HEK293 (cell line): Measurements from ENCODE around the gene RGS9.

Experiments
- CTCF ChIA-PET: fragments of 350-600 bp; formaldehyde crosslinking; extraction: SDS; loops from one replicate; lab custom pipeline; 2021; ENCODE audit warnings: antibody characterized with exemption; lab: Yijun Ruan, JAX
- POLR2A ChIA-PET: fragments of 300-600 bp; formaldehyde crosslinking; extraction: SDS; loops from one replicate; lab custom pipeline; 2020; ENCODE audit warnings: antibody characterized with exemption, inconsistent platforms; lab: Yijun Ruan, JAX
- H3K27ac ChIP-seq: fragments of 200-500 bp; sonication (Bioruptor generic); 2 replicates; pipeline ENCODE4 v1.5.1; 2014; ENCODE audit warnings: low read depth, low read length, control low read depth, inconsistent platforms; ENCODE audit errors: extremely low read depth
- H3K36me3 ChIP-seq, 2 experiments: fragments of 200-500 bp in 1 of 2; sonication (Bioruptor generic) in 1 of 2; 1 replicate in 1 of 2; 2 replicates in 1 of 2; pipeline ENCODE4 v1.5.1; 2014 to 2017; ENCODE audit warnings: inconsistent platforms in 2 of 2, low read length in 2 of 2; ENCODE audit not compliant: control insufficient read depth in 2 of 2, insufficient read depth in 1 of 2
- H3K4me1 ChIP-seq: fragments of 200-500 bp; sonication (Bioruptor generic); 2 replicates; pipeline ENCODE4 v1.5.1; 2014; ENCODE audit warnings: mild to moderate bottlenecking, low read length, inconsistent platforms; ENCODE audit not compliant: control insufficient read depth, insufficient read depth
- H3K4me3 ChIP-seq: 2 replicates; pipeline ENCODE4 v1.5.1; 2011; ENCODE audit warnings: low read depth, mild to moderate bottlenecking, control low read depth, low read length, moderate library complexity
- H3K9me3 ChIP-seq: fragments of 200-500 bp; sonication (Bioruptor generic); 2 replicates; pipeline ENCODE4 v1.5.1; 2014; ENCODE audit warnings: low read depth, low read length, inconsistent platforms; ENCODE audit not compliant: control insufficient read depth, insufficient read depth
- CTCF ChIP-seq: fragments of 450-650 bp; formaldehyde crosslinking; IDR thresholded peaks from 2 replicates; pipeline ENCODE4 v1.5.1; 2016; ENCODE audit warnings: missing biosample characterization, missing genetic modification characterization
- GLIS1 ChIP-seq: fragments of 450-650 bp; formaldehyde crosslinking; IDR thresholded peaks from 2 replicates; pipeline ENCODE4 v1.5.1; 2016; ENCODE audit warnings: missing biosample characterization, missing genetic modification characterization
- GLIS2 ChIP-seq: fragments of 450-650 bp; formaldehyde crosslinking; IDR thresholded peaks from 2 replicates; pipeline ENCODE4 v1.5.1; 2016; ENCODE audit warnings: missing biosample characterization, missing genetic modification characterization
- MYNN ChIP-seq: fragments of 450-650 bp; formaldehyde crosslinking; IDR thresholded peaks from 2 replicates; pipeline ENCODE4 v1.5.1; 2016; ENCODE audit warnings: missing biosample characterization, missing genetic modification characterization, borderline replicate concordance
- OSR2 ChIP-seq: fragments of 450-650 bp; formaldehyde crosslinking; IDR thresholded peaks from 2 replicates; pipeline ENCODE4 v1.5.1; 2016; ENCODE audit warnings: missing biosample characterization, missing genetic modification characterization
- SP7 ChIP-seq: fragments of 450-650 bp; formaldehyde crosslinking; IDR thresholded peaks from 2 replicates; pipeline ENCODE4 v1.5.1; 2016; ENCODE audit warnings: missing biosample characterization, missing genetic modification characterization
- TCF7L2 ChIP-seq: IDR thresholded peaks from 2 replicates; pipeline ENCODE4 v1.6.1; 2011; ENCODE audit warnings: low read depth, mild to moderate bottlenecking, inconsistent platforms, low read length, moderate library complexity, borderline replicate concordance
- ZBTB17 ChIP-seq: fragments of 450-650 bp; formaldehyde crosslinking; IDR thresholded peaks from 2 replicates; pipeline ENCODE4 v1.5.1; 2016; ENCODE audit warnings: missing biosample characterization, missing genetic modification characterization
- ZBTB21 ChIP-seq: fragments of 450-650 bp; formaldehyde crosslinking; IDR thresholded peaks from 2 replicates; pipeline ENCODE4 v1.5.1; 2017; ENCODE audit warnings: missing biosample characterization, missing genetic modification characterization
- ZBTB44 ChIP-seq: fragments of 450-650 bp; IDR thresholded peaks from 2 replicates; pipeline ENCODE4 v1.5.1; 2018; ENCODE audit warnings: missing biosample characterization, mild to moderate bottlenecking, missing genetic modification characterization
- ZBTB49 ChIP-seq: fragments of 450-650 bp; formaldehyde crosslinking; IDR thresholded peaks from 2 replicates; pipeline ENCODE4 v1.5.1; 2016; ENCODE audit warnings: missing biosample characterization, missing genetic modification characterization, low read depth
- ZFP37 ChIP-seq: fragments of 450-650 bp; formaldehyde crosslinking; IDR thresholded peaks from 2 replicates; pipeline ENCODE4 v1.5.1; 2016; ENCODE audit warnings: missing biosample characterization, missing genetic modification characterization
- ZFP69B ChIP-seq: fragments of 450-650 bp; formaldehyde crosslinking; IDR thresholded peaks from 2 replicates; pipeline ENCODE4 v1.5.1; 2016; ENCODE audit warnings: missing biosample characterization, missing genetic modification characterization
- ZNF133 ChIP-seq: fragments of 450-650 bp; formaldehyde crosslinking; IDR thresholded peaks from 2 replicates; pipeline ENCODE4 v1.5.1; 2016; ENCODE audit warnings: missing biosample characterization, missing genetic modification characterization
- ZNF138 ChIP-seq: fragments of 450-650 bp; formaldehyde crosslinking; IDR thresholded peaks from 2 replicates; pipeline ENCODE4 v1.5.1; 2016; ENCODE audit warnings: missing biosample characterization, missing genetic modification characterization, borderline replicate concordance
- ZNF155 ChIP-seq: fragments of 450-650 bp; formaldehyde crosslinking; IDR thresholded peaks from 2 replicates; pipeline ENCODE4 v1.5.1; 2016; ENCODE audit warnings: missing biosample characterization, missing genetic modification characterization
- ZNF391 ChIP-seq: fragments of 450-650 bp; formaldehyde crosslinking; IDR thresholded peaks from 2 replicates; pipeline ENCODE4 v1.5.1; 2016; ENCODE audit warnings: low read depth, missing biosample characterization, missing genetic modification characterization, borderline replicate concordance
- ZNF530 ChIP-seq: fragments of 450-650 bp; formaldehyde crosslinking; IDR thresholded peaks from 2 replicates; pipeline ENCODE4 v1.5.1; 2016; ENCODE audit warnings: low read depth, missing biosample characterization, missing genetic modification characterization
- ZNF600 ChIP-seq: fragments of 450-650 bp; formaldehyde crosslinking; IDR thresholded peaks from 2 replicates; pipeline ENCODE4 v1.5.1; 2016; ENCODE audit warnings: missing biosample characterization, missing genetic modification characterization
- ZNF626 ChIP-seq: fragments of 450-650 bp; sonication (Bioruptor Pico); formaldehyde crosslinking; IDR thresholded peaks from 2 replicates; pipeline ENCODE4 v1.5.1; 2018; ENCODE audit warnings: missing biosample characterization, missing genetic modification characterization, inconsistent platforms
- ZNF629 ChIP-seq: fragments of 450-650 bp; formaldehyde crosslinking; IDR thresholded peaks from 2 replicates; pipeline ENCODE4 v1.5.1; 2017; ENCODE audit warnings: missing biosample characterization, missing genetic modification characterization
- ZNF639 ChIP-seq: fragments of 450-650 bp; formaldehyde crosslinking; IDR thresholded peaks from 2 replicates; pipeline ENCODE4 v1.5.1; 2016; ENCODE audit warnings: missing biosample characterization, missing genetic modification characterization
- ZNF658 ChIP-seq: fragments of 450-650 bp; formaldehyde crosslinking; IDR thresholded peaks from 2 replicates; pipeline ENCODE4; 2016; ENCODE audit warnings: missing biosample characterization, missing genetic modification characterization
- ZNF704 ChIP-seq: fragments of 450-650 bp; formaldehyde crosslinking; IDR thresholded peaks from 2 replicates; pipeline ENCODE4 v1.5.1; 2016; ENCODE audit warnings: missing biosample characterization, missing genetic modification characterization
- ZNF776 ChIP-seq: fragments of 450-650 bp; formaldehyde crosslinking; IDR thresholded peaks from 2 replicates; pipeline ENCODE4 v1.5.0; 2017; ENCODE audit warnings: missing biosample characterization, missing genetic modification characterization, borderline replicate concordance
- ZNF785 ChIP-seq: fragments of 450-650 bp; formaldehyde crosslinking; IDR thresholded peaks from 2 replicates; pipeline ENCODE4 v1.5.1; 2016; ENCODE audit warnings: missing biosample characterization, missing genetic modification characterization

RGS9 gene

GRCh38 chr17:65102235-65102634 is 34.9 kb upstream of the RGS9 start:
- Histone ChIP-seq H3K27ac (no peak overlapping the region), H3K4me1 (peaks cover 10% of the 10 kb centered on the region; the same call in 1 of the 2 replicates), H3K4me3 (no peak overlapping the region), H3K9me3 (no peaks in the 10 kb centered on the region), H3K36me3 (peaks cover 0 to 27% of the 10 kb centered on the region in 2 experiments; a peak in 1 of 3 replicates)
- ChIA-PET POLR2A (no interaction called here), CTCF (interaction anchor here (0.6 to 5.1 kb wide), 7 partner anchors 17 to 1236 kb away, joined by 3 to 36 read pairs (median 4); partner anchors contain the start of gene RGS9)
- TF ChIP-seq ZFP37 (tag by site-specific recombination), result no peak
- TF ChIP-seq ZNF133 (tag by site-specific recombination), result no peak
- TF ChIP-seq ZNF155 (tag by site-specific recombination), result no peak
- no peak for TF ChIP-seq ZNF639
- no peak for TF ChIP-seq ZBTB44 (tag by site-specific recombination)
- TF ChIP-seq ZNF530 (tag by site-specific recombination), result no peak
- TF ChIP-seq ZNF138, result no peak
- no peak for TF ChIP-seq TCF7L2
- TF ChIP-seq ZNF704, result no peak
- TF ChIP-seq ZNF600 (tag by site-specific recombination), result no peak
- TF ChIP-seq ZBTB17, result no peak
- TF ChIP-seq ZNF626, result no peak
- TF ChIP-seq ZNF391 (tag by site-specific recombination), result no peak
- no peak for TF ChIP-seq GLIS2 (tag by site-specific recombination)
- TF ChIP-seq ZFP69B (tag by site-specific recombination), result no peak
- TF ChIP-seq ZNF658 (tag by site-specific recombination), result no peak
- TF ChIP-seq CTCF, result no peak
- TF ChIP-seq GLIS1, result no peak
- no peak for TF ChIP-seq ZNF785 (tag by site-specific recombination)

- CTCF ChIA-PET, result interaction anchor here (0.6 to 5.1 kb wide), 7 partner anchors 18 to 95 kb away, joined by 3 to 36 read pairs (median 3); partner anchors contain the start of gene RGS9
- TF ChIP-seq ZBTB49 (tag by site-specific recombination) (peak; percentile 85), GLIS2 (tag by site-specific recombination) (0 out of 2 replicates have a peak, but pooled peaks have one; percentile 15), OSR2 (0 out of 2 replicates have a peak, but pooled peaks have one; percentile 39), ZNF629 (tag by site-specific recombination) (0 out of 2 replicates have a peak, but pooled peaks have one; percentile 30), ZBTB21 (tag by site-specific recombination) (peak; percentile 11; the same call in 1 of the 2 replicates), SP7 (tag by site-specific recombination) (peak; percentile 64), MYNN (tag by site-specific recombination) (no peak), ZNF776 (tag by site-specific recombination) (no peak), ZNF600 (tag by site-specific recombination) (peak; percentile 55; the same call in 1 of the 2 replicates)
- Histone ChIP-seq H3K4me1 (peaks cover 10% of the 10 kb centered on the region; the same call in 1 of the 2 replicates), H3K36me3 (peaks cover 0 to 27% of the 10 kb centered on the region in 2 experiments; a peak in 1 of 3 replicates), H3K9me3 (no peaks in the 10 kb centered on the region), H3K27ac (no peak overlapping the region), H3K4me3 (no peak overlapping the region)
- POLR2A ChIA-PET, result no interaction called here
Observed at GRCh38 chr17:65102788-65103187, 34.4 kb upstream of the RGS9 start.
